Measurements from ENCODE around the gene DDIT4.
"Not testable (repeated sequence)": the region's sequence is repeated elsewhere in the genome, so short reads cannot be mapped to it uniquely, and the experiment has no call there.

The DDIT4 gene

DNA sequence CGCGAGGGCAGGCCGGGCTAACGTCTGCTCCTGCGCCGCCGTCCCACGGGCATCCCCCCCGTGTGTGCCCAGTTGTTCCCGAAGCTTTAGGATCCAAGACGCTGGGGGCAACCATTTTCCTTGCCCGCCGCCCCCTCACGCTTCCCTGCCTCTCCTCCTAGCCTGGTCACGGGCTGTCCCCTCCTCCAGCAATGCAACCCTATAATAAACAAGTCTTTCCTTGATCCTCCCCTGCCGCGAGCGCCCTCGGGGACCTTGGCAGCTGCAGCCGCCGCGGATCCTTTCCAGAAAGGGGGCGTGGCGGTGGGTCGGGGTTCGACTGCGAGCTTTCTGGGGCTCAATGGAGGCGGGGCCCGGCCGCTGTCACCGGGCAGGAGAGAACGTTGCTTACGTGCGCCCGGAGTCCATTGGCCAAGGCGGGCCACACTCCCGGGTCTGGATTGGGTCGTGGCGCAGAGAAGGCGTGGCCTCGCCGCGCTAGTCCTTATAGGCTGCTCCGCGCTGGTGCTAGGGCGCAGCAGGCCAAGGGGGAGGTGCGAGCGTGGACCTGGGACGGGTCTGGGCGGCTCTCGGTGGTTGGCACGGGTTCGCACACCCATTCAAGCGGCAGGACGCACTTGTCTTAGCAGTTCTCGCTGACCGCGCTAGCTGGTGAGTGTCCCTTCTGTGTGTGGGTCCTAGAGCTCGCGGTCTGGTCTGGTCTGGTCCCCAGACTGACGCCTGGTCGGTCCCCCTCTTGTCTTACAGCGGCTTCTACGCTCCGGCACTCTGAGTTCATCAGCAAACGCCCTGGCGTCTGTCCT lies at the start of gene DDIT4:
DDIT4 (plus strand) TSS at position 515 of the 803 bp plus-strand sequence. CDS start 293 bp downstream, outside the sequence.
- DNase-seq, result peak; percentile 98

- not testable (repeated sequence) for DNase-seq
Measured at GRCh38 chr10:72224191-72224590, 49.5 kb upstream of the DDIT4 start.

GRCh38 chr10:72226418-72227027 lies 47.2 kb upstream of the DDIT4 start:
- DNase-seq, result no peak

- no peak for DNase-seq
Measured at GRCh38 chr10:72227826-72228225, 45.9 kb upstream of the DDIT4 start.

- no peak for DNase-seq
Measured at GRCh38 chr10:72228318-72228751, 45.4 kb upstream of the DDIT4 start.

DNA sequence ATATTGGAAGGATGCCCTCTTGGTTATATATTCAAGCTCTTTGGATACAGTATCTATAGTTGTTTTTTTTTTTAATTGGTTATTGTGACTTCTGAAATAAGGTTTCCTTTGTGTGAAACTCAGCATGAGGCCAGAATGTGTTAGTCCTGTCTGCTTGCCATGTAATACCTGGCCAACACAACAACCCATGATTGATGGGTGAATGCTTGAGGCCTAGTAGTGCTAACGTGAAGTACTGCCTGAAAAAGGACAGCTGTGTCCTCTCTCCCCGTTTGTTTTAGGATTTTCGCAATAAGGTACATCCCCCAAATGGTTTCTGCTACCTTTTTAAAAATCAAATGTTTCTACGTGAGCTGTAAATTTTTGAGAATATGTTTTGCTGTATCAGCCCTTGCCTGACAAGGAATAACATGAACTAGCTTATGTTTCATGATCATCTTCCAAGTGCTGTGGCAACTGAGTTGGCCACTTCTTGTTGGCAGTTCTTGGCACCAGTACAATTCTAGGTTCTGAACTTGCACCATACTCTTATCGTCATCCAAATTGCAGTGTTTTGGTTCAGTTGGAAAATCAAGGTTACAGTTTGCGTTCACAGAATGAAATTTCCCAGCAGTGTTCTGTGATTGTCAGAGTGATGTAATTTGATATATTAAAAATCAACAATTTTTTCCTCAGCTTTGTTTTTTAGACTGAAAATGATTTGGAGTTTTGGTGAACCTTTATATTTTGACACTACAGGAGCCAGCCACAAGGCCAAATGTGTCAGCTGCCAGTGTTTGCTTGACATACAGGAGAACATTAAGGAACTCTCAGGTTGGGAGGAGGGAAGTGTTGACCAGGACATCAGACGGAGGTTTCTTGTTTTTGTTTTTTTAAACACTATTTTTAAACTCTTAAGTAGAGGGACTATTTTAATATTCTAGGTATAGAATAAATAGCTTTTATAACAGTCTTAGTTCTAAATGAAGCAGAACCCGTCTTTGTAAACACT lies 44.2 kb upstream of the DDIT4 start:
- DNase-seq, result no peak

GRCh38 chr10:72233621-72234020 lies 40.1 kb upstream of the DDIT4 start:
- no peak for DNase-seq

GRCh38 chr10:72234560-72235095 lies 39.1 kb upstream of the DDIT4 start:
- no peak for DNase-seq

- DNase-seq, result no peak
Measured at GRCh38 chr10:72235544-72236279, 38.0 kb upstream of the DDIT4 start.

DNA sequence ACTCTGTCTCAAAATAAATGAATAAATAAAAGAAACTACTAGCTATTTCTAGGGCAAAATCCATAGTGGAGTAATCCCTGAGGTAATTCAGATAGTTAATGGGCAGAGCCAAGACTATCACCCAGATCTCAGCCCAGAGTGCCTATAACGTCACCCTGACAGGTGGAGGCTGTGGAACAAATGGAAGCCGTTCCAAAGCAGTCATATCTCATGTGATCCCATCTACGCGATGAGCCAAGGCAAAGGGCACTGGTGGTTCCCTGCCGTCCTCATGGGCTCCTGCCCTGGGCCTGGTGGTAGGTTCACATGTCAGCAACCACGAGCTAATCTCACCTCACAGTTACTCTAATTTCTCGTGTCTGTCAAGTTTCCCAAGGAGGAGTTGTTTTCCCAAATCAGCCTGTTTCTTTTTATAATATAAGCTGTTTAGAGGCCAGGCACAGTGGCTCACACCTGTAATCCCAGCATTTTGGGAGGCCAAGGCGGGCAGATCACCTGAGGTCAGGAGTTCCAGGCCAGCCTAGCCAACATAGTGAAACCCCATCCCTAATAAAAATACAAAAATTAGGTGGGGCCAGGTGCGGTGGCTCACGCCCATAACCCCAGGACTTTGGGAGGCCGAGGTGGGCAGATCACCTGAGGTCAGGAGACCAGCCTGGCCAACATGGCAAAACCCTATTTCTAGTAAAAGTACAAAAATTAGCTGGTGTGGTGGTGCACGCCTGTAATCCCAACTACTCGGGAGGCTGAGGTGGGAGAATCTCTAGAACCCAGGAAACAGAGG lies 35.1 kb upstream of the DDIT4 start:
- DNase-seq, result no peak

DNA sequence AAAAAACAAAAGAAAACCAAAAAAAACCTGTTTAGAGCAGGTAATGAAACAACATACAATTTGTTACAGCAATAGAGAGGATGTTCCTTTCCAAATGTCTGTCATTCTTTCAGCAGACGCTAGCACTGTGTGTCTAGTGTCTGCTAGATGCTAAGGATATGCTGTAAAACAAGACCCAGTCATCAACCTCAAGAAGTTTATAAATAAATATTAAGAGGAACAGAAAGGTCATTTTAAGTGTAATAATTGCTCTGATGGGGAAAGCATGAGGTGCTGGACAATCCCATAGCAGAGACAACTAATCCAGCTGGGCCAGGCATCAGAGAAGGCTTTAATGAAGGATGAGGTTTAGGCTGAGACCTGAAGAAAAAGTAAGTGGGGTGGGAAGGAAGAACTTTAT lies 34.3 kb upstream of the DDIT4 start:
- no peak for DNase-seq

- no peak for DNase-seq
Measured at GRCh38 chr10:72240371-72240770, 33.4 kb upstream of the DDIT4 start.

DNA sequence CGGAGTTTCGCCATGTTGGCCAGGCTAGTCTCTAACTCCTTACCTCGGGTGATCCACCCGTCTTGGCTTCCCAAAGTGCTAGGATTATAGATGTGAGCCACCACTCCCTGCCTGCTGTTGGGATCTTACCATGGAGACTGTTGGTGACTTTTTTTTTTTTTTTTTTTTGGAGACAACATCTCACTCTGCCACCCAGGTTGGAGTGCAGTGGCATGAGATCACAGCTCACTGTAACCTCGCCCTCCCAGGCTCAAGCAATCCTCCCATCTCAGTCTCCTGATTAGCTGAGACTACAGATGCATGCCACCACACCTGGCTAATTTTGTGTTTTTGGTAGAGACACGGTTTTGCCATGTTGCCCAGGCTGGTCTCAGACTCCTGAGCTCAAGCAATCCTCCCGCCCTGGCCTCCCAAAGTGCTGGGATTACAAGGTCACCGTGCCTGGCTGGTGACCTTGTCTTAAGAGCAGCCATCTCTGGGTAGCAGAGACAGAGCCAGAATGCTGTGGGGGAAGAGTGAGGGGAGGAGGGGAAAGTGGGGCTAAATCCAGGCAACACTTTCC lies 32.0 kb upstream of the DDIT4 start:
- DNase-seq, result no peak

DNA sequence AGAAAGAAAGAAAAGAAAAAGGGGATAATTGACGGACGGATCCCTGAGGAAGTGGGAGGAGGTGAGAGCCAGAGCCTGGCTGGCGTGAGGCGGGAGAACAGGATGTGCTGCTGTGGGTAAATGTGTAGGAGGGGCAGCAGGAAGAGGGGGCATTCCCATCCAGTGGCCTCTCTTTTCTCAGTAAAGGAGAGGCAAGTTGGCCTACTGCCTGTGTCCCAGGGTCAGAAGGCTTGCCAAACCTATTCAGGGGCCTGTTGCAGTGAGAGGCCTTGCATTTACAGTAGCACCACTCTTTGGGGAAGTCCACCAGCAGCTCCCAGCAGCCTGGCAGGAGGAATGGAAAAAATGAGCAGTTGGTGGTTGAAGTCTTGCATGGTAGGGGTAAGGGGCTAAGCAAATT lies 31.0 kb upstream of the DDIT4 start:
- no peak for DNase-seq

- no peak for DNase-seq
Measured at GRCh38 chr10:72243822-72244437, 29.8 kb upstream of the DDIT4 start.

DNA sequence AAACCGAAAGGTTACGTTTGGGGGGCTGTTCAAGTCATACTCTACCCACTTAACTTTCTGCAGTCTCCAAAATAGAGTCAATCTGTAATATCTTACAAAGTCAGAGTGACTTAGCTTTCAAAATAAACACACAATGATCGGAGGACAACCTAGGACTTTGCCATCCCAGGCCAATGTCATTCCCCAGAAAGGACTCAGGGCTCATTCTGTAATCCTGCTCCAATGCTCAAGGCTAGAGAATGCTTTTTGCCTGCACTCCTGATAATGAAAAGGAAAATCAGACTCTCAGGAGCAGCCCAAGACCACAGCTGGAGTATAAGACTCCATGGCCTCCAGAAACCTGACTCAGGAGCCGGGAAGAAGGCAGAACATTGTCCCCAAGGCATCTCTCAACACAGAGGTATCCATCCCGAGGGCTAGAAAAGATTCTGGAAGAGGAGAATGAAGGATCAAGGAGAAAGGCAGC lies 29.1 kb upstream of the DDIT4 start:
- no peak for DNase-seq

- no peak for DNase-seq
Measured at GRCh38 chr10:72245949-72246525, 27.7 kb upstream of the DDIT4 start.

DNA sequence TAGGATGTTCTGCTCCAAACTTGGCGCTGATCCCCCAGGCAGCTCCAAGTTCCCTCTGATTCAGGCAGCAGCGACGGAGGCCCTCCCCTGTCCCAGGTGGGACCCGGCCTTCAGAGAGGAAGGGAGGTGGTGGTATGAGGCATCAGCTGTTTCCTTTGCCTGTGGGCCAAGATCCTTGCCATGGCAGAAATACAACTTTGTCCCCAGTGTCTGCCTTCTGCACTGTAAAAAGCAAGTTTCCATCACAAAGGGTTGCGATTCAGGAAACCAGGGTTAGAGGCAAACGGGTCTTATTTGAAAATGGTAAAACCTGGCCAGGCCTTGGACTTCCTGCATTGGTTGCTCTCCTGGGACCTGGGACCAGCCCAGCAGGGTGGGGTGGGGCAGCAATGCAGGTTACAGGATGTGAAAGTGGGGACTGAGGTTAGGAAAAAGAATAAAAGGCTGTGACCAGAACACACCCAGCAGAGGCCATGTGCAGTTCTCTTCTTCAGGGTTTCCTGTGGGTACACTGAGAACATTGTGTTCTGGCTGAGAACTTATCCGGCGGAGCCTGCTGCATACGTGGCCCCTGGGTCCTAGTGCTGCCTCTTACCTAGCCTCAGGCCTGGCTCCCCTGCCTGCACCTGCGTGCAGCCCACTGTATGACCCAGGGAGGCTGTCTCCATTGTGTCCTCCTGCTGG lies 25.1 kb upstream of the DDIT4 start:
- no peak for DNase-seq

- not testable (repeated sequence) for DNase-seq
Measured at GRCh38 chr10:72249176-72249862, 24.4 kb upstream of the DDIT4 start.

Measured in 8988T (cell line).